ENCODE measurements around the gene ACTR1A. TPM values are rescaled to one million over a fixed set of nuclear protein-coding genes. Genes with fewer than 3 reads are reported as not detected.

Gene ACTR1A
- polyA plus RNA-seq, 1 donor from 2014 or later: 53.4 TPM

GRCh38 chr10:102479651-102480050 lies 22.9 kb downstream of the ACTR1A start:
- no peak overlapping the region for H3K4me3 Mint-ChIP-seq
- no peaks in the 10 kb centered on the region for H3K27me3 Mint-ChIP-seq
- peaks cover 2% of the 10 kb centered on the region for H3K36me3 Mint-ChIP-seq
- no peak overlapping the region for H3K27ac Mint-ChIP-seq
- H3K4me1 Mint-ChIP-seq: peaks cover 0 to 6% (median 6%) of the 10 kb centered on the region in 3 donors
- no peaks in the 10 kb centered on the region for H3K9me3 Mint-ChIP-seq

- H3K4me1 Mint-ChIP-seq: peaks cover 0 to 6% (median 6%) of the 10 kb centered on the region in 3 donors
- H3K36me3 Mint-ChIP-seq: no peaks in the 10 kb centered on the region
- peak overlapping the region in 1 of 3 donors; percentile 59 for H3K27ac Mint-ChIP-seq
- no peak overlapping the region for H3K4me3 Mint-ChIP-seq
- H3K9me3 Mint-ChIP-seq: no peaks in the 10 kb centered on the region
- no peaks in the 10 kb centered on the region for H3K27me3 Mint-ChIP-seq
Measured at GRCh38 chr10:102476466-102477141, 25.9 kb downstream of the ACTR1A start.

- Mint-ChIP-seq H3K27me3 (no peaks in the 10 kb centered on the region), H3K4me1 (peaks cover 0 to 6% (median 6%) of the 10 kb centered on the region in 3 donors), H3K36me3 (no peaks in the 10 kb centered on the region), H3K4me3 (no peak overlapping the region), H3K27ac (no peak overlapping the region), H3K9me3 (no peaks in the 10 kb centered on the region)
Measured at GRCh38 chr10:102475451-102476040, 27.0 kb downstream of the ACTR1A start.

- peak overlapping the region in 2 of 3 donors; percentile 53 to 88 for H3K27ac Mint-ChIP-seq
- H3K27me3 Mint-ChIP-seq: no peaks in the 10 kb centered on the region
- H3K36me3 Mint-ChIP-seq: peaks cover 2% of the 10 kb centered on the region
- H3K9me3 Mint-ChIP-seq: no peaks in the 10 kb centered on the region
- H3K4me3 Mint-ChIP-seq: no peak overlapping the region
- peaks cover 0 to under 1% (median 0%) of the 10 kb centered on the region in 3 donors for H3K4me1 Mint-ChIP-seq
Measured at GRCh38 chr10:102473445-102474331, 28.8 kb downstream of the ACTR1A start.

- Mint-ChIP-seq H3K9me3 (no peaks in the 10 kb centered on the region), H3K27ac (no peak overlapping the region), H3K4me3 (no peak overlapping the region), H3K4me1 (no peaks in the 10 kb centered on the region), H3K27me3 (no peaks in the 10 kb centered on the region), H3K36me3 (peaks cover 6% of the 10 kb centered on the region)
Measured at GRCh38 chr10:102470579-102471546, 31.6 kb downstream of the ACTR1A start.

- peaks cover 9% of the 10 kb centered on the region for H3K36me3 Mint-ChIP-seq
Measured at GRCh38 chr10:102468683-102469082, 33.8 kb downstream of the ACTR1A start.

GRCh38 chr10:102467971-102468438 lies 34.5 kb downstream of the ACTR1A start:
- Mint-ChIP-seq H3K9me3 (no peaks in the 10 kb centered on the region), H3K36me3 (peaks cover 9% of the 10 kb centered on the region), H3K4me3 (no peak overlapping the region), H3K27me3 (no peaks in the 10 kb centered on the region), H3K27ac (no peak overlapping the region), H3K4me1 (peaks cover 0 to 2% (median 0%) of the 10 kb centered on the region in 3 donors)

More at GRCh38 chr10:102468683-102469082, 33.8 kb downstream of the ACTR1A start:
- no peak overlapping the region for H3K27ac Mint-ChIP-seq
- no peaks in the 10 kb centered on the region for H3K9me3 Mint-ChIP-seq
- H3K4me1 Mint-ChIP-seq: peaks cover 0 to under 1% (median 0%) of the 10 kb centered on the region in 3 donors
- H3K27me3 Mint-ChIP-seq: no peaks in the 10 kb centered on the region
- H3K4me3 Mint-ChIP-seq: no peak overlapping the region

GRCh38 chr10:102467318-102467717 lies 35.2 kb downstream of the ACTR1A start:
- Mint-ChIP-seq H3K4me1 (peaks cover 4 to 7% (median 6%) of the 10 kb centered on the region in 3 donors), H3K9me3 (no peaks in the 10 kb centered on the region), H3K27me3 (no peaks in the 10 kb centered on the region), H3K36me3 (peaks cover 9% of the 10 kb centered on the region), H3K4me3 (no peak overlapping the region), H3K27ac (no peak overlapping the region)

GRCh38 chr10:102465466-102465865 lies 37.0 kb downstream of the ACTR1A start:
- Mint-ChIP-seq H3K27ac (peak overlapping the region in 1 of 3 donors; percentile 47), H3K4me3 (peak overlapping the region in 1 of 4 donors; percentile 49), H3K27me3 (no peaks in the 10 kb centered on the region), H3K36me3 (peaks cover 9% of the 10 kb centered on the region), H3K4me1 (peaks cover 12 to 20% (median 16%) of the 10 kb centered on the region in 3 donors), H3K9me3 (no peaks in the 10 kb centered on the region)

- peaks cover 9% of the 10 kb centered on the region for H3K36me3 Mint-ChIP-seq
- H3K9me3 Mint-ChIP-seq: no peaks in the 10 kb centered on the region
- H3K4me3 Mint-ChIP-seq: no peak overlapping the region
- H3K27me3 Mint-ChIP-seq: no peaks in the 10 kb centered on the region
- H3K27ac Mint-ChIP-seq: peak overlapping the region in 1 of 3 donors; percentile 58
- H3K4me1 Mint-ChIP-seq: peaks cover 12 to 20% (median 16%) of the 10 kb centered on the region in 3 donors
Measured at GRCh38 chr10:102463983-102464382, 38.5 kb downstream of the ACTR1A start.

- H3K4me1 Mint-ChIP-seq: peaks cover 12 to 22% (median 18%) of the 10 kb centered on the region in 3 donors
- peaks cover 9% of the 10 kb centered on the region for H3K36me3 Mint-ChIP-seq
- H3K27me3 Mint-ChIP-seq: no peaks in the 10 kb centered on the region
- H3K27ac Mint-ChIP-seq: peak overlapping the region; percentile 55 to 96 (median 58)
- no peaks in the 10 kb centered on the region for H3K9me3 Mint-ChIP-seq
- H3K4me3 Mint-ChIP-seq: peak overlapping the region; percentile 44 to 98 (median 92)
Measured at GRCh38 chr10:102462512-102463054, 39.9 kb downstream of the ACTR1A start.

- Mint-ChIP-seq H3K4me1 (peaks cover 12 to 24% (median 20%) of the 10 kb centered on the region in 3 donors), H3K9me3 (no peaks in the 10 kb centered on the region), H3K27me3 (no peaks in the 10 kb centered on the region), H3K4me3 (peak overlapping the region; percentile 87 to 98 (median 92)), H3K36me3 (peaks cover 5% of the 10 kb centered on the region), H3K27ac (peak overlapping the region; percentile 58 to 96 (median 85))
Measured at GRCh38 chr10:102461187-102462054, 41.1 kb downstream of the ACTR1A start.

- Mint-ChIP-seq H3K27me3 (no peaks in the 10 kb centered on the region), H3K9me3 (no peaks in the 10 kb centered on the region), H3K4me3 (peak overlapping the region; percentile 87 to 98 (median 92)), H3K4me1 (peaks cover 12 to 24% (median 20%) of the 10 kb centered on the region in 3 donors), H3K27ac (peak overlapping the region in 2 of 3 donors; percentile 58 to 85), H3K36me3 (peaks cover 5% of the 10 kb centered on the region)
Measured at GRCh38 chr10:102460836-102461186, 41.7 kb downstream of the ACTR1A start.
